DOHH2 (cell line): ENCODE measurements around the gene ZRANB1.

Source experiments
- CTCF ChIP-seq: fragments of 200-600 bp; sonication (generic); IDR thresholded peaks from one replicate; pipeline ENCODE4 v1.5.1; 2014; ENCODE audit warnings: antibody characterized with exemption, mild to moderate bottlenecking, low read depth, low read length; ENCODE audit not compliant: poor library complexity, severe bottlenecking
- EZH2phosphoT487 ChIP-seq: fragments of 200-600 bp; sonication (generic); IDR thresholded peaks from 2 replicates; pipeline ENCODE4 v1.6.1; 2017; ENCODE audit warnings: borderline replicate concordance, mild to moderate bottlenecking, antibody characterized with exemption, low read length, moderate library complexity, mixed read lengths

- TF ChIP-seq EZH2phosphoT487 (no peak), CTCF (no peak)
Measured at GRCh38 chr10:124902462-124902861, 39.5 kb upstream of the ZRANB1 start.
